Testis (tissue), 3 donors: ENCODE measurements around the gene MANSC1. TPM values are rescaled to one million over a fixed set of nuclear protein-coding genes. Genes with fewer than 3 reads are reported as not detected.

Experiments
- DNase-seq: peaks from one replicate; pipeline ENCODE4 v3.0.0-alpha.2; 2019
- H3K27ac ChIP-seq, 2 donors: fragments of 200-600 bp; sonication (generic); one replicate each; pipeline ENCODE4 v1.5.1; 2019
- H3K27me3 ChIP-seq: fragments of 200-600 bp; sonication (generic); one replicate; pipeline ENCODE4 v1.5.1; 2019
- H3K36me3 ChIP-seq: fragments of 200-600 bp; sonication (generic); one replicate; pipeline ENCODE4 v1.5.1; 2017; ENCODE audit warnings: low read depth; ENCODE audit errors: missing control alignments
- H3K4me1 ChIP-seq: fragments of 200-600 bp; sonication (generic); one replicate; pipeline ENCODE4 v1.5.1; 2019
- H3K4me3 ChIP-seq, 2 donors: fragments of 200-600 bp; sonication (generic); one replicate each; pipeline ENCODE4 v1.5.1; 2017 to 2019
- H3K9me3 ChIP-seq: fragments of 200-600 bp; sonication (generic); one replicate; pipeline ENCODE4 v1.5.1; 2017
- POLR2A ChIP-seq: fragments of 450-650 bp; IDR thresholded peaks from one replicate; pipeline ENCODE4 v1.6.1; 2017; ENCODE audit warnings: antibody characterized with exemption, mild to moderate bottlenecking, moderate library complexity
- WGBS, 2 donors: methylation state at CpG; one replicate each; pipeline ENCODE4 v1.1.5; 2018; 5-methylcytosine and 5-hydroxymethylcytosine counted together
- intact Hi-C: fragments of 100-400 bp; cut with DNase I; formaldehyde crosslinking; loops from one replicate; pipeline ENCODE4 v1.15.1; 2023; ENCODE audit warnings: low total_unique reads
- polyA plus RNA-seq: library from polyadenylated mRNA; stranded (reverse); fragments of 350-450 nt; fragmentation: Illumina TruSeq; extraction: RNeasy Lipid Tissue Mini Kit (QIAGEN cat#74804); gene quantifications from one replicate; pipeline ENCODE4 v1.2.3, GENCODE V29; 2014; ENCODE audit warnings: low read depth, low replicate concordance; ENCODE audit not compliant: insufficient read depth
- total RNA-seq, 2 donors: library from RNA; depleted of rRNA; stranded (reverse); fragments of >200 nt; gene quantifications; one replicate each; pipeline ENCODE4 v1.2.3, GENCODE V29; 2016
- TF ChIP-seq, protein P1 (sequence below), 3 experiments: fragments of 450-650 bp in 2 of 3; fragments of 200-600 bp in 1 of 3; sonication (generic) in 1 of 3; IDR thresholded peaks; one replicate each; pipeline ENCODE4 v1.5.1; 2016 to 2019; ENCODE audit warnings: antibody characterized with exemption in 3 of 3, mild to moderate bottlenecking in 2 of 3, moderate library complexity in 1 of 3

MANSC1 gene
- total and polyA plus RNA-seq, 3 donors from 2014 or later, result 24.0 to 30.3 (median 24.7) TPM

DNA sequence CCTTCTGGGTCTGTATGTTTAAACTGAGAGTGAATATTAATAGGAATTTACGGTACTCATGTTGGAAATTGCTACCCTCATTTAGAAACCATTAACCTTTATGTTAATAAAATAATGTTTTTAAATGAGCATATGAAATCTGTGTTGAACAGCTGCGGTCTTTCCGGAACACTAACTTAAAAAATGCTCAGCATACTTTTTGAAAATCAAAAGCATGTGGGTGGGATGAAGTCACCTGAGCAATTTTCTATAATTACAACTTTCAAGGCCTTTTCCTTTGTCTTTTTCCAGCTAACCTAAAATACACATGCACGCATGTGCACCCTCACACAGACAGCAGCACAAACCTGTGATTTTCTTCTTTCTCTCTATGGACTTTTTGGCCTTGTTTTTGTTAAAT, 46.7 kb upstream of the MANSC1 start:
- WGBS, 2 donors, result 49 to 75% methylated on average over 4 of the region's 4 CpGs
- Histone ChIP-seq H3K36me3 (no peaks in the 10 kb centered on the region), H3K4me3 (no peak overlapping the region), H3K27ac (peak overlapping the region; percentile 6 to 65), H3K9me3 (no peaks in the 10 kb centered on the region), H3K4me1 (peaks cover 21% of the 10 kb centered on the region), H3K27me3 (no peaks in the 10 kb centered on the region)
- intact Hi-C loops, result no loop called here
- no peak for TF ChIP-seq POLR2A
- TF ChIP-seq, protein P1, sequence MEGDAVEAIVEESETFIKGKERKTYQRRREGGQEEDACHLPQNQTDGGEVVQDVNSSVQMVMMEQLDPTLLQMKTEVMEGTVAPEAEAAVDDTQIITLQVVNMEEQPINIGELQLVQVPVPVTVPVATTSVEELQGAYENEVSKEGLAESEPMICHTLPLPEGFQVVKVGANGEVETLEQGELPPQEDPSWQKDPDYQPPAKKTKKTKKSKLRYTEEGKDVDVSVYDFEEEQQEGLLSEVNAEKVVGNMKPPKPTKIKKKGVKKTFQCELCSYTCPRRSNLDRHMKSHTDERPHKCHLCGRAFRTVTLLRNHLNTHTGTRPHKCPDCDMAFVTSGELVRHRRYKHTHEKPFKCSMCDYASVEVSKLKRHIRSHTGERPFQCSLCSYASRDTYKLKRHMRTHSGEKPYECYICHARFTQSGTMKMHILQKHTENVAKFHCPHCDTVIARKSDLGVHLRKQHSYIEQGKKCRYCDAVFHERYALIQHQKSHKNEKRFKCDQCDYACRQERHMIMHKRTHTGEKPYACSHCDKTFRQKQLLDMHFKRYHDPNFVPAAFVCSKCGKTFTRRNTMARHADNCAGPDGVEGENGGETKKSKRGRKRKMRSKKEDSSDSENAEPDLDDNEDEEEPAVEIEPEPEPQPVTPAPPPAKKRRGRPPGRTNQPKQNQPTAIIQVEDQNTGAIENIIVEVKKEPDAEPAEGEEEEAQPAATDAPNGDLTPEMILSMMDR (IDR thresholded peaks at IDR 0.05), result no peak
- DNase-seq, result no peak

DNA sequence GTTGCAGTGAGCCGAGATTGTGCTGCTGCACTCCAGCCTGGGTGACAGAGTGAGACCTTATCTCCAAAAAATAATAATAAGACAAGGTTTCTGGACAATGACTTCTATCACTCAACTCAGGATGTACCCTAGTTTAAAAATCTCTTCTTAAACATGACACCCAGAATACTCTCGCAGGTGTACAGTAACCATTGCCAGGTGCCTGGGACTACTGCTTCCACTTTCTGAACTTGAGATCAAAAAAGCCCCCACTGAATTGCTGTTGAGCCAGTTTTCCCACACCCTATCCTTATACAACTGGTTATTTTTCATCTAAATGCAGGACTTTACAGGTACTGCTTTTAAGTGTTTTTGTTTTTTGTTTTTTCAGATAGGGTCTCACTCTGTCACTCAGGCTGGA, 43.1 kb upstream of the MANSC1 start:
- H3K36me3 ChIP-seq, result no peaks in the 10 kb centered on the region
- no peak for DNase-seq
- peaks cover 21% of the 10 kb centered on the region for H3K4me1 ChIP-seq
- no peaks in the 10 kb centered on the region for H3K9me3 ChIP-seq
- TF ChIP-seq, protein P1 (IDR thresholded peaks at IDR 0.05), result no peak
- TF ChIP-seq POLR2A, result no peak
- H3K4me3 ChIP-seq, result no peak overlapping the region
- H3K27me3 ChIP-seq, result no peaks in the 10 kb centered on the region
- intact Hi-C loops, result no loop called here
- 73 to 100% methylated on average over 2 of the region's 2 CpGs for WGBS, 2 donors
- no peak overlapping the region for H3K27ac ChIP-seq

DNA sequence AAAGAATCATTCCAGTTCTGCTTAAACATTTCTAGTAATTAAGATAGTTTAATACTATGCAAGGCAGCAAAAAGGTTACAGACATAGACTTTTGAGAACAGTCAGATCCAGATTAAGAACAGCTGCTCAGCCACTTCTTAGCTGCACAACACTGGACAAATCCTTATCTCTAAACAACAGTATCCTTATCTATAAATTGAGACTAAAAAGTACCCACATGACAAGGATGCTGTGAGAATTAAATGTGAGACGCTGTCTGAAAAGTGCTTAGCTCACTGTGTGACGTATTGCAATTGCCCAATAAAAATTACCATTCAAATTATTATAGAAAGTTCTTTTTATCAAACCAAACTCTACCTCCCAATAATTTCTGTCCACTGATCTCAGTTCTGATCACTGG, 42.4 kb upstream of the MANSC1 start:
- Histone ChIP-seq H3K4me1 (peaks cover 14% of the 10 kb centered on the region), H3K27ac (peak overlapping the region; percentile 20 to 21), H3K36me3 (no peaks in the 10 kb centered on the region), H3K4me3 (no peak overlapping the region), H3K9me3 (no peaks in the 10 kb centered on the region), H3K27me3 (no peaks in the 10 kb centered on the region)
- intact Hi-C loops, result no loop called here
- TF ChIP-seq, protein P1 (IDR thresholded peaks at IDR 0.05), result no peak
- no peak for TF ChIP-seq POLR2A
- WGBS, 2 donors, result 37 to 42% methylated on average over 2 of the region's 2 CpGs
- no peak for DNase-seq

DNA sequence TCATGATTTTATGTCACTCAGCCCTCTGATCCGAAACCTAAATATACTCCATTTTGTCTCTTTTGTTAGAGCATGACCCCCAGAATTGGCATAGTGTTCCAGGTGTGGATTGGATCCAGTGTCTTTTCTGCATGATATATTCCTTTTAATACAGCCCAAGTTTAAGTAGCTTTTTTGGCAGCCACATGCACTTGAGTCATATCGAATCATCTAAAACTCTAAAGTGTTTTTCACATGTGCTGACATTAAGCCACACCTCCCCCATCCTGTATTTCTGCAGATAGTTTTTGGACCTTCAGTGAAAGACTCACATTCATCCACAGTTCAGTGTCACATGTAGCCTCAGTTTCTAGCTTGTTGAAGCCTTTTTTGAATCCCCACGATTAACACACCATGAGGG, 37.5 kb upstream of the MANSC1 start:
- no peak for DNase-seq
- TF ChIP-seq, protein P1 (IDR thresholded peaks at IDR 0.05), result no peak
- no peak for TF ChIP-seq POLR2A
- Histone ChIP-seq H3K4me1 (no peaks in the 10 kb centered on the region), H3K27me3 (no peaks in the 10 kb centered on the region), H3K36me3 (no peaks in the 10 kb centered on the region), H3K9me3 (no peaks in the 10 kb centered on the region), H3K4me3 (no peak overlapping the region), H3K27ac (no peak overlapping the region)
- 79 to 87% methylated on average over 3 of the region's 3 CpGs for WGBS, 2 donors
- intact Hi-C loops, result loop anchor here (10.0 kb wide), 1 partner anchor 177 kb away; the partner anchor contains the start of gene DUSP16

DNA sequence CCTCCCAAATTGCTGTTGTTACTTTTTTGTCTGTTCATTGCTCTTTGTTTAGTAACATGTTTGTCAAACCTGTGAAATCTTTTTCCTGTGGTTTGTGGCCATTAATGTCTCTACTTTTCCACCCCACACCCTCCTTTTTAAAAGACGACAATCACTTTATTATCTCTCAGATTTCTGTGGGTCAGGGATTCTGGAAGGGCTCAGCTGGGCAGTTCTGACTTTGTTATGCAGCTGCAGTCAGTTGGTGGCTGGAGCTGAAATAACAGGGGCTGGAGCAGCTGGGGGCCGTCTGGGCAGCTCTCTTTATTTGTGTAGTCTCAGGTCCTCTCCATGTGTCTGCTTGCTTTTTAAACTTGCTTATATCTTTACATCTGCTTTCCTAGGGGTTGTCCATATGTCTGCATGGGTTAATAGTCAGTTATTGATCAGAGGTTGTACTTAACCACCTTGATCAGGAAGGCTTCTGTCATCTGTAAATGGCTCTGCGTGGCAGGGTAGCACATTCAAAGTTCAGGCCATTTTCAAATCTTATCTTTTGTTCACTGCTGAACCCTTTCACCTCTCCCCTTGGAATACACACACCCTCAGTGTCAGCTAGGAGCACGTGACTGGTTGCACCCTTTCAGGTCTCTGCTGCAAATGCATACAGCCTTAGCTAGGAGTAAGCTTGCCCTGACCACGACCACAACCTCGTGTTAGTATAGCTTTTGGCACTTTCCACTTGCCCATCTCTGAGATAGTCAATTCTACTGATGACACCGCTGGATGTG, 34.7 kb upstream of the MANSC1 start:
- Histone ChIP-seq H3K4me3 (no peak overlapping the region), H3K27me3 (no peaks in the 10 kb centered on the region), H3K36me3 (no peaks in the 10 kb centered on the region), H3K27ac (no peak overlapping the region), H3K4me1 (no peaks in the 10 kb centered on the region), H3K9me3 (no peaks in the 10 kb centered on the region)
- TF ChIP-seq POLR2A, result no peak
- TF ChIP-seq, protein P1 (IDR thresholded peaks at IDR 0.05), result no peak
- no peak for DNase-seq
- intact Hi-C loops, result loop anchor here (10.0 kb wide), 1 partner anchor 180 kb away; the partner anchor contains the start of gene DUSP16
- WGBS, 2 donors, result 80% methylated on average over 5 to 7 of the region's 7 CpGs
